ENCODE data around the gene CCDC6. TPM values are rescaled to one million over a fixed set of nuclear protein-coding genes. Genes with fewer than 3 reads are reported as not detected.

Gene CCDC6
- polyA plus RNA-seq, 2 of the 4 experiments (the other 2 are of a cell fraction), result 21.4 to 43.5 TPM

GRCh38 chr10:59945991-59946390 is 39.6 kb upstream of the CCDC6 start (continued):
- TF ChIP-seq EP300 (IDR thresholded peaks at IDR 0.05) (no peak), TFCP2L1 (CRISPR knock-in tag; IDR thresholded peaks at IDR 0.05) (no peak)

- Histone ChIP-seq H3K4me1 (no peaks in the 10 kb centered on the region), H3K27ac (no peak overlapping the region), H3K4me2 (no peak overlapping the region), H3K4me3 (no peak overlapping the region), H3K9me3 (no peaks in the 10 kb centered on the region)
- ATAC-seq, result no peak; a peak in 1 of 6 replicates
- ChIA-PET CTCF (no interaction called here), POLR2A (no interaction called here)
- no peak for FAIRE-seq
- no peak for TF ChIP-seq FOXS1 (CRISPR knock-in tag; IDR thresholded peaks at IDR 0.05)
- TF ChIP-seq MAFK (IDR thresholded peaks at IDR 0.05; ENCODE audit: partially characterized antibody), result peak; percentile 82
- TF ChIP-seq BHLHE40 (IDR thresholded peaks at IDR 0.05; ENCODE audit: low read depth, low read length), result no peak
- no peak for DNase-seq (ENCODE audit: low read depth in 1 of 2, low spot score in 1 of 2)
- 21% methylated on average over 5 of the region's 5 CpGs for WGBS (ENCODE audit: missing lambda C conversion rate)
Observed at GRCh38 chr10:59945590-59945989, 39.2 kb upstream of the CCDC6 start.

GRCh38 chr10:59944339-59944935 is 38.1 kb upstream of the CCDC6 start:
- CTCF ChIA-PET, result no interaction called here
- ATAC-seq (no peak), DNase-seq (ENCODE audit: low read depth in 1 of 2, low spot score in 1 of 2) (no peak), FAIRE-seq (no peak)
- Histone ChIP-seq H3K4me3 (no peak overlapping the region), H3K4me1 (no peaks in the 10 kb centered on the region), H3K4me2 (no peak overlapping the region), H3K9me3 (no peaks in the 10 kb centered on the region), H3K27ac (no peak overlapping the region)
- POLR2A ChIA-PET, result no interaction called here
- TF ChIP-seq RARB (CRISPR knock-in tag; IDR thresholded peaks at IDR 0.05), result no peak
- TF ChIP-seq ZC3H11A (IDR thresholded peaks at IDR 0.05), result no peak
- no peak for TF ChIP-seq KDM1A (IDR thresholded peaks at IDR 0.05; ENCODE audit: low read depth)
- TF ChIP-seq SREBF2 (IDR thresholded peaks at IDR 0.05), result no peak
- no peak for TF ChIP-seq PHF8 (IDR thresholded peaks at IDR 0.05; ENCODE audit: borderline replicate concordance, low read depth)
- 63% methylated on average over 16 of the region's 16 CpGs for WGBS (ENCODE audit: missing lambda C conversion rate)

GRCh38 chr10:59942556-59942955 is 36.2 kb upstream of the CCDC6 start:
- ChIA-PET POLR2A (no interaction called here), CTCF (no interaction called here)
- H3K9me3 ChIP-seq, result no peaks in the 10 kb centered on the region
- no peak overlapping the region for H3K27ac ChIP-seq
- ATAC-seq (no peak), FAIRE-seq (no peak), DNase-seq (ENCODE audit: low read depth in 1 of 2, low spot score in 1 of 2) (no peak)
- no peaks in the 10 kb centered on the region for H3K4me1 ChIP-seq
- no peak for TF ChIP-seq REST (IDR thresholded peaks at IDR 0.05)
- TF ChIP-seq PBX3 (IDR thresholded peaks at IDR 0.05), result no peak
- TF ChIP-seq SREBF2 (IDR thresholded peaks at IDR 0.05), result no peak
- TF ChIP-seq ZC3H11A (IDR thresholded peaks at IDR 0.05), result no peak
- no peak for TF ChIP-seq HDAC2 (IDR thresholded peaks at IDR 0.05)
- TF ChIP-seq HEYL (CRISPR knock-in tag; IDR thresholded peaks at IDR 0.05), result no peak
- TF ChIP-seq HES2 (IDR thresholded peaks at IDR 0.05), result no peak
- TF ChIP-seq CTCF (IDR thresholded peaks at IDR 0.05), result no peak
- TF ChIP-seq KDM1A (IDR thresholded peaks at IDR 0.05; ENCODE audit: low read depth), result no peak
- no peak for TF ChIP-seq FOSL2 (IDR thresholded peaks at IDR 0.05)
- TF ChIP-seq FOSL2 (CRISPR knock-in tag; IDR thresholded peaks at IDR 0.05), result no peak
- no peak for TF ChIP-seq MYC (IDR thresholded peaks at IDR 0.05; ENCODE audit: borderline replicate concordance, low read length)
- no peak for TF ChIP-seq POLR2AphosphoS2 (conservative IDR thresholded peaks at IDR 0.05; ENCODE audit: low read length)
- no peak for TF ChIP-seq RAD21 (conservative IDR thresholded peaks at IDR 0.05 in 1 of 2, IDR thresholded peaks at IDR 0.05 in 1 of 2)
- no peak for TF ChIP-seq NR3C1 (IDR thresholded peaks at IDR 0.05)
- H3K4me2 ChIP-seq, result no peak overlapping the region
- H3K4me3 ChIP-seq, result no peak overlapping the region
- WGBS (ENCODE audit: missing lambda C conversion rate), result 56% methylated on average over 4 of the region's 4 CpGs

Data from A549 (cell line).